ENCODE results near the gene EXOC4. TPM values are rescaled to one million over a fixed set of nuclear protein-coding genes. Genes with fewer than 3 reads are reported as not detected.

The EXOC4 gene
- total RNA-seq, 1 donor from 2014 or later, result 41.3 TPM

GRCh38 chr7:133703547-133703946, 450.7 kb downstream of the EXOC4 start:
- H3K4me3 ChIP-seq (ENCODE audit: low read depth, low read length), result no peak overlapping the region
- TF ChIP-seq CTCF (conservative IDR thresholded peaks at IDR 0.05; ENCODE audit: low read depth, low read length), result no peak
- no peak for DNase-seq (ENCODE audit: low read depth)

- no peak for TF ChIP-seq CTCF (conservative IDR thresholded peaks at IDR 0.05; ENCODE audit: low read depth, low read length)
- DNase-seq (ENCODE audit: low read depth), result no peak
- H3K4me3 ChIP-seq (ENCODE audit: low read depth, low read length), result no peak overlapping the region
These were observed 451.6 kb downstream of the EXOC4 start for GRCh38 chr7:133704453-133704852.

- no peak overlapping the region for H3K4me3 ChIP-seq (ENCODE audit: low read depth, low read length)
- TF ChIP-seq CTCF (conservative IDR thresholded peaks at IDR 0.05; ENCODE audit: low read depth, low read length), result no peak
- peak; percentile 45 for DNase-seq (ENCODE audit: low read depth)
These were observed 452.7 kb downstream of the EXOC4 start for GRCh38 chr7:133705596-133705995.

- H3K4me3 ChIP-seq (ENCODE audit: low read depth, low read length), result no peak overlapping the region
- TF ChIP-seq CTCF (conservative IDR thresholded peaks at IDR 0.05; ENCODE audit: low read depth, low read length), result no peak
- DNase-seq (ENCODE audit: low read depth), result no peak
These were observed 453.1 kb downstream of the EXOC4 start for GRCh38 chr7:133706016-133706415.

GRCh38 chr7:133709036-133709880, 456.4 kb downstream of the EXOC4 start:
- no peak overlapping the region for H3K4me3 ChIP-seq (ENCODE audit: low read depth, low read length)
- no peak for DNase-seq (ENCODE audit: low read depth)
- no peak for TF ChIP-seq CTCF (conservative IDR thresholded peaks at IDR 0.05; ENCODE audit: low read depth, low read length)

GRCh38 chr7:133712544-133712943, 459.7 kb downstream of the EXOC4 start:
- H3K4me3 ChIP-seq (ENCODE audit: low read depth, low read length), result no peak overlapping the region
- DNase-seq (ENCODE audit: low read depth), result no peak
- no peak for TF ChIP-seq CTCF (conservative IDR thresholded peaks at IDR 0.05; ENCODE audit: low read depth, low read length)

- no peak for DNase-seq (ENCODE audit: low read depth)
- no peak for TF ChIP-seq CTCF (conservative IDR thresholded peaks at IDR 0.05; ENCODE audit: low read depth, low read length)
- H3K4me3 ChIP-seq (ENCODE audit: low read depth, low read length), result no peak overlapping the region
These were observed 461.8 kb downstream of the EXOC4 start for GRCh38 chr7:133714654-133715053.
